H1 (cell line): Measurements from ENCODE around the gene GRIP1. TPM values are rescaled to one million over a fixed set of nuclear protein-coding genes. Genes with fewer than 3 reads are reported as not detected.

Experiments
- CTCF ChIA-PET: fragments of 300-600 bp; sonication (Branson Sonifier 250); formaldehyde crosslinking; loops from one replicate; lab custom pipeline; 2021; ENCODE audit not compliant: partially characterized antibody; lab: Charles Lee
- POLR2A ChIA-PET: fragments of 300-600 bp; sonication (Branson Sonifier 250); formaldehyde crosslinking; loops from one replicate; lab custom pipeline; 2021; ENCODE audit warnings: inconsistent platforms; ENCODE audit not compliant: partially characterized antibody; lab: Charles Lee
- DNase-seq, 2 experiments: peaks; one replicate each; pipeline versions ENCODE4 v3.0.0 to v3.0.0-alpha.2; 2010 to 2022; ENCODE audit warnings: low spot score in 2 of 2, low read depth in 1 of 2, mixed read lengths in 1 of 2
- FAIRE-seq: peaks from 2 replicates; lab custom pipeline; 2011; peaks lifted over from hg19 to GRCh38; lab: Jason Lieb, UNC
- H2AFZ ChIP-seq: 2 replicates; pipeline ENCODE4 v1.8.1; 2012; ENCODE audit warnings: low read length, inconsistent platforms
- H2AK5ac ChIP-seq: 2 replicates; pipeline ENCODE4 v1.6.1; 2013; ENCODE audit warnings: low read depth, low read length
- H2BK120ac ChIP-seq: replicated peaks from 2 replicates; pipeline ENCODE3; 2013; ENCODE audit warnings: low read depth, low read length, inconsistent platforms
- H2BK12ac ChIP-seq: 2 replicates; pipeline ENCODE4 v1.6.1; 2013; ENCODE audit warnings: low read depth, low read length
- H2BK15ac ChIP-seq: 2 replicates; pipeline ENCODE4 v1.6.1; 2013; ENCODE audit warnings: low read length
- H2BK20ac ChIP-seq: 2 replicates; pipeline ENCODE4 v1.6.1; 2013; ENCODE audit warnings: low read length
- H2BK5ac ChIP-seq: 2 replicates; pipeline ENCODE4 v1.6.1; 2013; ENCODE audit warnings: low read depth, low read length
- H3K14ac ChIP-seq: 2 replicates; pipeline ENCODE4 v1.6.1; 2013; ENCODE audit warnings: inconsistent platforms; ENCODE audit not compliant: insufficient read length
- H3K18ac ChIP-seq: 2 replicates; pipeline ENCODE4 v1.6.1; 2013; ENCODE audit warnings: low read length; ENCODE audit errors: extremely low read depth
- H3K23ac ChIP-seq: 2 replicates; pipeline ENCODE4 v1.6.1; 2013; ENCODE audit warnings: inconsistent platforms; ENCODE audit not compliant: insufficient read length
- H3K23me2 ChIP-seq: 2 replicates; pipeline ENCODE4 v1.6.1; 2013; ENCODE audit warnings: low read depth, low read length
- H3K27ac ChIP-seq: 2 replicates; pipeline ENCODE4 v1.6.1; 2011; ENCODE audit warnings: low read depth, low read length, inconsistent platforms
- H3K27me3 ChIP-seq, 4 experiments: replicated peaks in 1 of 4; 1 replicate in 1 of 4; 2 replicates in 3 of 4; pipeline versions ENCODE4 v1.6.1 to v1.8.1; 2011 to 2013; ENCODE audit warnings: low read length in 3 of 4, mild to moderate bottlenecking in 3 of 4, inconsistent platforms in 2 of 4, mixed read lengths in 2 of 4, moderate library complexity in 1 of 4; ENCODE audit not compliant: control insufficient read depth in 3 of 4, insufficient read depth in 3 of 4; ENCODE audit errors: extremely low read depth in 1 of 4
- H3K36me3 ChIP-seq, 4 experiments: 2 replicates each; pipeline versions ENCODE4 v1.6.1 to v1.8.1; 2011 to 2013; ENCODE audit warnings: mild to moderate bottlenecking in 4 of 4, low read length in 3 of 4, moderate library complexity in 2 of 4, control low read depth in 1 of 4, inconsistent platforms in 1 of 4; ENCODE audit not compliant: insufficient read depth in 4 of 4, control insufficient read depth in 2 of 4
- H3K4ac ChIP-seq: replicated peaks from 2 replicates; pipeline ENCODE3; 2013; ENCODE audit warnings: low read length, low read depth, mixed read lengths, inconsistent platforms; ENCODE audit not compliant: insufficient read length
- H3K4me1 ChIP-seq, 4 experiments: replicated peaks in 1 of 4; 1 replicate in 1 of 4; 2 replicates in 3 of 4; pipeline versions ENCODE4 v1.6.1 to v1.8.1; 2011 to 2013; ENCODE audit warnings: low read length in 3 of 4, inconsistent platforms in 2 of 4, mixed read lengths in 1 of 4; ENCODE audit not compliant: insufficient read depth in 4 of 4, control insufficient read depth in 3 of 4
- H3K4me2 ChIP-seq, 2 experiments: 2 replicates each; pipeline versions ENCODE4 v1.6.1 to v1.8.1; 2011 to 2013; ENCODE audit warnings: low read depth in 2 of 2, low read length in 2 of 2, control low read depth in 1 of 2, inconsistent platforms in 1 of 2, mild to moderate bottlenecking in 1 of 2; ENCODE audit not compliant: insufficient read depth in 1 of 2
- H3K4me3 ChIP-seq, 4 experiments: fragments of 200-600, 300-600 bp in 1 of 4; sonication (generic), shearing (Covaris generic), sonication (Bioruptor Twin) in 1 of 4; 2 replicates each; pipeline versions ENCODE4 v1.5.1 to v1.8.1; 2011 to 2016; ENCODE audit warnings: low read length in 4 of 4, low read depth in 3 of 4, control low read depth in 2 of 4, inconsistent platforms in 2 of 4, mild to moderate bottlenecking in 2 of 4, mixed read lengths in 1 of 4, moderate library complexity in 1 of 4; ENCODE audit not compliant: insufficient read depth in 2 of 4; ENCODE audit errors: extremely low read depth in 1 of 4
- H3K56ac ChIP-seq: replicated peaks from 2 replicates; pipeline ENCODE3; 2013; ENCODE audit warnings: low read depth, mild to moderate bottlenecking, mixed read lengths, low read length, inconsistent platforms; ENCODE audit not compliant: insufficient read length
- H3K79me1 ChIP-seq: 2 replicates; pipeline ENCODE4 v1.6.1; 2013; ENCODE audit warnings: low read depth, low read length, control low read depth
- H3K79me2 ChIP-seq, 2 experiments: 2 replicates each; pipeline versions ENCODE4 v1.6.1 to v1.8.1; 2012 to 2013; ENCODE audit warnings: low read length in 2 of 2, mild to moderate bottlenecking in 2 of 2, inconsistent platforms in 1 of 2; ENCODE audit not compliant: insufficient read depth in 2 of 2, control insufficient read depth in 1 of 2
- H3K9ac ChIP-seq, 4 experiments: replicated peaks in 1 of 4; 1 replicate in 1 of 4; 2 replicates in 3 of 4; pipeline versions ENCODE4 v1.6.1 to v1.8.1; 2011 to 2013; ENCODE audit warnings: low read depth in 3 of 4, low read length in 3 of 4, control low read depth in 2 of 4, mild to moderate bottlenecking in 2 of 4, moderate library complexity in 2 of 4, inconsistent platforms in 1 of 4; ENCODE audit errors: extremely low read depth in 1 of 4
- H3K9me3 ChIP-seq, 2 experiments: 2 replicates each; pipeline versions ENCODE4 v1.6.1 to v1.8.1; 2012 to 2013; ENCODE audit warnings: mild to moderate bottlenecking in 2 of 2, moderate library complexity in 2 of 2, control low read depth in 1 of 2, inconsistent platforms in 1 of 2, low read depth in 1 of 2, low read length in 1 of 2, mixed read lengths in 1 of 2; ENCODE audit not compliant: insufficient read depth in 2 of 2
- H4K20me1 ChIP-seq, 2 experiments: replicated peaks in 1 of 2; 2 replicates each; pipeline versions ENCODE3 to v1.8.1; 2011 to 2013; ENCODE audit warnings: inconsistent platforms in 2 of 2, low read length in 2 of 2, mild to moderate bottlenecking in 1 of 2; ENCODE audit not compliant: insufficient read depth in 2 of 2, control insufficient read depth in 1 of 2
- H4K5ac ChIP-seq: 2 replicates; pipeline ENCODE4 v1.6.1; 2013; ENCODE audit warnings: low read length, low read depth, mixed read lengths, inconsistent platforms; ENCODE audit not compliant: insufficient read length
- H4K8ac ChIP-seq: 2 replicates; pipeline ENCODE4 v1.8.0; 2013; ENCODE audit warnings: mild to moderate bottlenecking, moderate library complexity, low read length, inconsistent platforms; ENCODE audit not compliant: insufficient read depth; ENCODE audit errors: extremely low read depth
- H4K91ac ChIP-seq: replicated peaks from 2 replicates; pipeline ENCODE3; 2013; ENCODE audit warnings: low read length, mixed read lengths, inconsistent platforms; ENCODE audit not compliant: insufficient read length
- HDAC6 ChIP-seq: IDR thresholded peaks from one replicate; pipeline ENCODE4 v1.7.1; 2012; ENCODE audit warnings: low read depth, mild to moderate bottlenecking, inconsistent platforms, low read length, moderate library complexity
- RAD21 ChIP-seq, 2 experiments: IDR thresholded peaks in 1 of 2; conservative IDR thresholded peaks in 1 of 2; 2 replicates each; pipeline ENCODE4 v1.6.1; 2011; ENCODE audit warnings: low read depth in 2 of 2, low read length in 2 of 2, improper control_type of control experiment in 1 of 2, inconsistent platforms in 1 of 2, mild to moderate bottlenecking in 1 of 2, moderate library complexity in 1 of 2
- whole genome bisulfite sequencing, 2 experiments: shearing (Covaris generic) in 1 of 2; methylation state at CpG; one replicate each; pipeline versions ENCODE4 v1.1.6 to v1.1.7; 2013 to 2015; ENCODE audit warnings: low lambda C conversion rate in 2 of 2, mixed read lengths in 2 of 2, inconsistent platforms in 1 of 2, low coverage in 1 of 2, missing lambda C conversion rate in 1 of 2; ENCODE audit not compliant: insufficient replicate concordance in 2 of 2, insufficient coverage in 1 of 2, insufficient read length in 1 of 2; ENCODE audit errors: extremely low coverage in 1 of 2, missing lambda C conversion rate in 1 of 2; 5-methylcytosine and 5-hydroxymethylcytosine counted together
- polyA plus RNA-seq, 7 experiments: library from polyadenylated mRNA; depleted of rRNA in 3 of 7; stranded (reverse) in 5 of 7; unstranded in 2 of 7; fragments of >200 nt in 5 of 7; fragments of 200-250 nt in 2 of 7; gene quantifications; 1 replicate in 5 of 7; 2 replicates in 1 of 7; 4 replicates in 1 of 7; pipeline versions ENCODE4 v1.2.1 to v1.2.3, GENCODE V29; 2011 to 2013; ENCODE audit warnings: missing spikeins in 2 of 7, mixed read lengths in 2 of 7
- total RNA-seq: library from RNA; stranded (reverse); fragmentation: NEBNext Ultra II Directional; extraction: Animal tissue kit (Norgen Biotek cat#: 25700); gene quantifications from 2 replicates; pipeline ENCODE4 v1.2.1, GENCODE V29; 2021

Gene GRIP1
- total and polyA plus RNA-seq, 2 of the 8 experiments (the other 6 are each of a cell fraction or from before 2014, with no cell fraction given): 4.5 to 27.3 TPM

GRCh38 chr12:66708704-66709456 is 30.0 kb upstream of the GRIP1 start:
- Histone ChIP-seq H3K36me3 (no peaks in the 10 kb centered on the region), H4K20me1 (no peaks in the 10 kb centered on the region), H3K9me3 (no peaks in the 10 kb centered on the region), H2BK12ac (no peak overlapping the region), H4K8ac (no peak overlapping the region), H2AK5ac (no peak overlapping the region), H3K23ac (no peak overlapping the region), H3K27me3 (peaks cover 0 to 1% (median 0%) of the 10 kb centered on the region in 4 experiments; a peak in 1 of 7 replicates), H4K91ac (no peak overlapping the region), H2BK120ac (no peak overlapping the region), H4K5ac (no peak overlapping the region), H3K14ac (no peak overlapping the region), H3K9ac (no peak overlapping the region), H3K79me2 (no peaks in the 10 kb centered on the region), H2BK20ac (no peak overlapping the region), H2BK5ac (no peak overlapping the region), H3K4me2 (no peak overlapping the region), H3K79me1 (no peaks in the 10 kb centered on the region), H3K4me1 (no peaks in the 10 kb centered on the region), H3K56ac (no peak overlapping the region), H3K27ac (no peak overlapping the region), H3K4ac (no peak overlapping the region), H3K4me3 (no peak overlapping the region), H3K18ac (no peak overlapping the region), H2AFZ (no peak overlapping the region), H3K23me2 (no peaks in the 10 kb centered on the region), H2BK15ac (no peak overlapping the region)
- ChIA-PET POLR2A (interaction anchor here (2.0 kb wide), 1 partner anchor 21 kb away, joined by 5 read pairs; no protein-coding TSS in a partner anchor), CTCF (interaction anchor here (0.7 to 3.8 kb wide), 35 partner anchors 10 to 1693 kb away, joined by 3 to 33 read pairs (median 3); no protein-coding TSS in a partner anchor)
- 75% methylated on average over 3 of the region's 3 CpGs; no CpG with 5 or more reads in 1 of the 2 experiments for WGBS, 2 experiments
- no peak for DNase-seq
- TF ChIP-seq HDAC6 (no peak), RAD21 (IDR thresholded peaks at IDR 0.05 in 1 of 2, conservative IDR thresholded peaks at IDR 0.05 in 1 of 2; ENCODE audit: low read depth in 2 of 2, low read length in 2 of 2) (peak in 1 of 2 experiments; percentile 22; a peak in 2 of 4 replicates)
- no peak for FAIRE-seq
